Activated naive CD8-positive, alpha-beta T cell treated with anti-CD3 and anti-CD28 coated beads, Interleukin-2, amount 50 U/mL, for 24 hours (primary cell): ENCODE results near the gene BTBD16.

ENCODE experiments used
- ATAC-seq: fragments of 150-1000 bp; cut with Tn5 transposase; one replicate; pipeline ENCODE4 v1.10.0; 2021
- DNase-seq: peaks from one replicate; pipeline ENCODE4 v3.0.0; 2021
- H3K27ac Mint-ChIP-seq: one replicate; pipeline ENCODE4 v1.8.0; 2021; ENCODE audit warnings: mild to moderate bottlenecking, mixed read lengths
- H3K27me3 Mint-ChIP-seq: one replicate; pipeline ENCODE4 v1.8.0; 2021; ENCODE audit warnings: mixed read lengths
- H3K36me3 Mint-ChIP-seq: one replicate; pipeline ENCODE4 v1.8.0; 2021; ENCODE audit warnings: low read depth, mixed read lengths
- H3K4me1 Mint-ChIP-seq: one replicate; pipeline ENCODE4 v1.8.0; 2021; ENCODE audit warnings: mixed read lengths
- H3K4me3 Mint-ChIP-seq: one replicate; pipeline ENCODE4 v1.8.0; 2021; ENCODE audit warnings: mild to moderate bottlenecking, moderate library complexity, mixed read lengths
- H3K9me3 Mint-ChIP-seq: one replicate; pipeline ENCODE4 v1.8.0; 2021; ENCODE audit warnings: mixed read lengths

The BTBD16 gene

GRCh38 chr10:122277526-122278136 lies 6.5 kb downstream of the BTBD16 start:
- DNase-seq (no peak), ATAC-seq (no peak)
- Mint-ChIP-seq H3K4me1 (no peaks in the 10 kb centered on the region), H3K27ac (no peak overlapping the region), H3K4me3 (no peak overlapping the region), H3K9me3 (no peaks in the 10 kb centered on the region), H3K36me3 (no peaks in the 10 kb centered on the region), H3K27me3 (peaks cover 7% of the 10 kb centered on the region)

GRCh38 chr10:122279725-122280141 lies 8.6 kb downstream of the BTBD16 start:
- H3K36me3 Mint-ChIP-seq, result no peaks in the 10 kb centered on the region
- no peak overlapping the region for H3K27ac Mint-ChIP-seq
- H3K27me3 Mint-ChIP-seq, result peaks cover 7% of the 10 kb centered on the region
- no peak overlapping the region for H3K4me3 Mint-ChIP-seq
- ATAC-seq, result no peak
- peak; percentile 18 for DNase-seq
- H3K4me1 Mint-ChIP-seq, result no peaks in the 10 kb centered on the region
- no peaks in the 10 kb centered on the region for H3K9me3 Mint-ChIP-seq

GRCh38 chr10:122280156-122280555 lies 9.1 kb downstream of the BTBD16 start:
- ATAC-seq, result no peak
- no peaks in the 10 kb centered on the region for H3K4me1 Mint-ChIP-seq

GRCh38 chr10:122281018-122281626 lies 10.0 kb downstream of the BTBD16 start:
- H3K36me3 Mint-ChIP-seq, result no peaks in the 10 kb centered on the region
- peaks cover 5% of the 10 kb centered on the region for H3K27me3 Mint-ChIP-seq
- ATAC-seq (no peak), DNase-seq (no peak)
- no peak overlapping the region for H3K4me3 Mint-ChIP-seq
- H3K27ac Mint-ChIP-seq, result no peak overlapping the region
- H3K9me3 Mint-ChIP-seq, result no peaks in the 10 kb centered on the region
- no peaks in the 10 kb centered on the region for H3K4me1 Mint-ChIP-seq

More at GRCh38 chr10:122280156-122280555, 9.1 kb downstream of the BTBD16 start:
- H3K36me3 Mint-ChIP-seq, result no peaks in the 10 kb centered on the region
- no peak overlapping the region for H3K27ac Mint-ChIP-seq
- no peak for DNase-seq
- peaks cover 7% of the 10 kb centered on the region for H3K27me3 Mint-ChIP-seq
- H3K4me3 Mint-ChIP-seq, result no peak overlapping the region
- H3K9me3 Mint-ChIP-seq, result no peaks in the 10 kb centered on the region

GRCh38 chr10:122281751-122282150 lies 10.7 kb downstream of the BTBD16 start:
- Mint-ChIP-seq H3K36me3 (no peaks in the 10 kb centered on the region), H3K4me3 (no peak overlapping the region), H3K9me3 (no peaks in the 10 kb centered on the region), H3K4me1 (no peaks in the 10 kb centered on the region), H3K27me3 (peaks cover 3% of the 10 kb centered on the region), H3K27ac (no peak overlapping the region)
- no peak for ATAC-seq
- no peak for DNase-seq

GRCh38 chr10:122282253-122282671 lies 11.2 kb downstream of the BTBD16 start:
- ATAC-seq (no peak), DNase-seq (no peak)
- Mint-ChIP-seq H3K27me3 (peaks cover 3% of the 10 kb centered on the region), H3K36me3 (no peaks in the 10 kb centered on the region), H3K4me1 (no peaks in the 10 kb centered on the region), H3K27ac (no peak overlapping the region), H3K4me3 (no peak overlapping the region), H3K9me3 (no peaks in the 10 kb centered on the region)

GRCh38 chr10:122282909-122283308 lies 11.8 kb downstream of the BTBD16 start:
- Mint-ChIP-seq H3K4me3 (no peak overlapping the region), H3K9me3 (no peaks in the 10 kb centered on the region), H3K27ac (no peak overlapping the region), H3K27me3 (peaks cover 3% of the 10 kb centered on the region), H3K36me3 (no peaks in the 10 kb centered on the region), H3K4me1 (no peaks in the 10 kb centered on the region)
- DNase-seq, result no peak
- ATAC-seq, result no peak

GRCh38 chr10:122285506-122286444 lies 14.7 kb downstream of the BTBD16 start:
- H3K4me1 Mint-ChIP-seq, result no peaks in the 10 kb centered on the region
- no peak for ATAC-seq
- no peaks in the 10 kb centered on the region for H3K36me3 Mint-ChIP-seq
- no peak overlapping the region for H3K4me3 Mint-ChIP-seq
- H3K27me3 Mint-ChIP-seq, result peaks cover 3% of the 10 kb centered on the region
- DNase-seq, result no peak
- H3K27ac Mint-ChIP-seq, result no peak overlapping the region
- H3K9me3 Mint-ChIP-seq, result no peaks in the 10 kb centered on the region

- DNase-seq (no peak), ATAC-seq (no peak)
- Mint-ChIP-seq H3K9me3 (no peaks in the 10 kb centered on the region), H3K4me3 (no peak overlapping the region), H3K36me3 (no peaks in the 10 kb centered on the region), H3K27me3 (no peaks in the 10 kb centered on the region), H3K4me1 (no peaks in the 10 kb centered on the region), H3K27ac (no peak overlapping the region)
These were observed 15.8 kb downstream of the BTBD16 start for GRCh38 chr10:122286867-122287266.

GRCh38 chr10:122287570-122287969 lies 16.5 kb downstream of the BTBD16 start:
- Mint-ChIP-seq H3K9me3 (no peaks in the 10 kb centered on the region), H3K36me3 (no peaks in the 10 kb centered on the region), H3K4me1 (no peaks in the 10 kb centered on the region), H3K27ac (no peak overlapping the region), H3K4me3 (no peak overlapping the region), H3K27me3 (no peaks in the 10 kb centered on the region)
- DNase-seq, result no peak
- ATAC-seq, result no peak

GRCh38 chr10:122288262-122288661 lies 17.2 kb downstream of the BTBD16 start:
- Mint-ChIP-seq H3K4me1 (no peaks in the 10 kb centered on the region), H3K36me3 (no peaks in the 10 kb centered on the region), H3K4me3 (no peak overlapping the region), H3K9me3 (no peaks in the 10 kb centered on the region), H3K27me3 (no peaks in the 10 kb centered on the region), H3K27ac (no peak overlapping the region)
- DNase-seq, result no peak
- no peak for ATAC-seq

- Mint-ChIP-seq H3K27ac (no peak overlapping the region), H3K27me3 (no peaks in the 10 kb centered on the region), H3K4me1 (no peaks in the 10 kb centered on the region), H3K9me3 (no peaks in the 10 kb centered on the region), H3K36me3 (no peaks in the 10 kb centered on the region), H3K4me3 (no peak overlapping the region)
- DNase-seq, result no peak
- ATAC-seq, result no peak
These were observed 17.8 kb downstream of the BTBD16 start for GRCh38 chr10:122288917-122289316.

- H3K4me1 Mint-ChIP-seq, result peaks cover 3% of the 10 kb centered on the region
- DNase-seq (no peak), ATAC-seq (no peak)
- no peak overlapping the region for H3K4me3 Mint-ChIP-seq
- no peaks in the 10 kb centered on the region for H3K27me3 Mint-ChIP-seq
- H3K27ac Mint-ChIP-seq, result no peak overlapping the region
- H3K36me3 Mint-ChIP-seq, result no peaks in the 10 kb centered on the region
- H3K9me3 Mint-ChIP-seq, result no peaks in the 10 kb centered on the region
These were observed 19.2 kb downstream of the BTBD16 start for GRCh38 chr10:122290334-122290733.

- Mint-ChIP-seq H3K27me3 (no peaks in the 10 kb centered on the region), H3K36me3 (no peaks in the 10 kb centered on the region), H3K4me1 (peaks cover 3% of the 10 kb centered on the region), H3K9me3 (no peaks in the 10 kb centered on the region), H3K27ac (no peak overlapping the region), H3K4me3 (no peak overlapping the region)
- no peak for ATAC-seq
- no peak for DNase-seq
These were observed 19.9 kb downstream of the BTBD16 start for GRCh38 chr10:122290833-122291532.
